Measurements from ENCODE around the gene RASA3. TPM values are rescaled to one million over a fixed set of nuclear protein-coding genes. Genes with fewer than 3 reads are reported as not detected.

RASA3 gene
- total RNA-seq, 4 donors from 2014 or later: 25.0 to 43.1 (median 30.2) TPM

- Histone ChIP-seq H3K36me3 (peaks cover 0 to 59% of the 10 kb centered on the region in 2 donors), H3K27ac (peak overlapping the region in 2 of 4 donors; percentile 17 to 24), H3K27me3 (no peaks in the 10 kb centered on the region), H3K4me1 (peaks cover 0 to 21% (median 0%) of the 10 kb centered on the region in 3 donors), H3K4me3 (no peak overlapping the region), H3K9me3 (no peaks in the 10 kb centered on the region)
- no peak for TF ChIP-seq EP300 (IDR thresholded peaks at IDR 0.05)
- no peak for TF ChIP-seq CTCF (IDR thresholded peaks at IDR 0.05)
- no peak for TF ChIP-seq POLR2A (IDR thresholded peaks at IDR 0.05)
- TF ChIP-seq POLR2AphosphoS5 (IDR thresholded peaks at IDR 0.05): no peak
- 58% methylated on average over 5 of the region's 16 CpGs; no CpG with 5 or more reads in 1 of the 2 donors for WGBS, 2 donors (ENCODE audit: low coverage in 1 of 2)
- ATAC-seq: peak; percentile 47
Measured at GRCh38 chr13:113981194-113981605, 151.2 kb downstream of the RASA3 start.

DNA sequence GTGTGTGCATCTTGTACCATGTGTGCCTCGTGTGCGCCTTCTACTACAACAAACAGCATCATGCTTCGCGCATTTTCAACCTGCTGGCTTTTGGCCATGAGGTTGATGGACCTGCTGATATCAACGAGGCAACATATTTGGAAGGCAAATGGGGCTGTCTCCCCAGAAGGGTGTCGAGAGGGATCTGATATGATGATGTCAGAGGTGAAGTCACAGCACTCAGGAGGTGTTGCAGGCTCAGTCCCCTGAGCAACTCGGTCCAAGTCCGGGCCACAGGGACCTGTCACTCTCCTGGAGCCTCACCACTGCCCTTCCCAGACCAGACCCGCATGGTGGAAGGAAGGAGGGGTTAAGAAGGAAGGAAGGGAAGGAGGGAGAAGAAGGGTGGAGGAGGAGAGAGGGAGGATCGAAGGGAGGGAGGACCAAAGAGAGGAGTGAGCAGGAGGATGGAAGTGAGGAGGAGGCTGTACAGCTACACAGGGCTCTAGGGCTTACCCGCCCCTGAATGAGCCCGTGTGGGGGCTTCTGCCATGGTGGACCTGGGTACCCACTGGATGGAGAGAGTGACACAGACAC is 151.8 kb downstream of the RASA3 start:
- Histone ChIP-seq H3K36me3 (peaks cover 0 to 63% of the 10 kb centered on the region in 2 donors), H3K4me3 (no peak overlapping the region), H3K27ac (peak overlapping the region in 2 of 4 donors; percentile 17), H3K9me3 (no peaks in the 10 kb centered on the region), H3K4me1 (peaks cover 0 to 21% (median 0%) of the 10 kb centered on the region in 3 donors), H3K27me3 (no peaks in the 10 kb centered on the region)
- WGBS, 2 donors (ENCODE audit: low coverage in 1 of 2): 85% methylated on average over 6 of the region's 12 CpGs; no CpG with 5 or more reads in 1 of the 2 donors
- no peak for ATAC-seq
- TF ChIP-seq EP300 (IDR thresholded peaks at IDR 0.05) (no peak), POLR2A (IDR thresholded peaks at IDR 0.05) (no peak), POLR2AphosphoS5 (IDR thresholded peaks at IDR 0.05) (no peak), CTCF (IDR thresholded peaks at IDR 0.05) (no peak)

DNA sequence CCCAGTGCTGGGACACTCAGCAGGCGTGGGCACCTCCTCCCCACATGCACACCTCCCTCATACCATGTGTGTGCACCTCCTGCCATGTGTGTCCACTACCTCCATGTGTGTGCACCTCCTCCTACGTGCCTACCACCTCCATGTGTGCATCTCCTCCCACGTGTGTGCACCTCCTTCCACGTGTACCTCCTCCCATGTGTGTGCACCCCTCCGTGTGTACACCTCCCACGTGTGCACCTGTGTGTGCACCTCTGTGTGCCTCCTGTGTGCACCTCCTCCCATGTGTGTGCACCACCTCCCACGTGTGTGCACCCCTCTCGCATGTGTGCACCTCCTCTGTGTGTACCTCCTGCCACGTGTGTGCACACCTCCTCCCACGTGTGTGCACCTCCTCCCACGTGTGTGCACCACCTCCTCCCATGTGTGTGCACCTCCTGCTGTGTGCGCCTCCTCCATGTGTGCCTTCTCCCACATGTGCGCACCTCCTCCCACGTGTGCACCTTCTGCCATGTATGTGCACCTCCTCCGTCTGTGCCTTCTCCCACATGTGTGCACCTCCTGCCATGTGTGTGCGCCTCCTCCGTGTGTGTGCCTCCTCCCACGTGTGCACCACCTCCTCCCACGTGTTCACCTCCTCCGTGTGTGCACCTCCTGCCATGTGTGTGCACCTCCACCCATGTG is 152.5 kb downstream of the RASA3 start:
- ATAC-seq: no peak
- no peak overlapping the region for H3K4me3 ChIP-seq
- no peak for TF ChIP-seq POLR2A (IDR thresholded peaks at IDR 0.05)
- TF ChIP-seq CTCF (IDR thresholded peaks at IDR 0.05): no peak
- TF ChIP-seq POLR2AphosphoS5 (IDR thresholded peaks at IDR 0.05): no peak
- no peak for TF ChIP-seq EP300 (IDR thresholded peaks at IDR 0.05)
- WGBS, 2 donors (ENCODE audit: low coverage in 1 of 2): 89 to 100% methylated on average over 5 to 19 of the region's 20 CpGs
- peaks cover 0 to 21% (median 0%) of the 10 kb centered on the region in 3 donors for H3K4me1 ChIP-seq
- H3K27ac ChIP-seq: no peak overlapping the region
- H3K36me3 ChIP-seq: peaks cover 0 to 69% of the 10 kb centered on the region in 2 donors
- no peaks in the 10 kb centered on the region for H3K27me3 ChIP-seq
- H3K9me3 ChIP-seq: no peaks in the 10 kb centered on the region

GRCh38 chr13:113978741-113979481 is 153.5 kb downstream of the RASA3 start:
- Histone ChIP-seq H3K27me3 (no peaks in the 10 kb centered on the region), H3K27ac (no peak overlapping the region), H3K9me3 (no peaks in the 10 kb centered on the region), H3K36me3 (peaks cover 0 to 76% of the 10 kb centered on the region in 2 donors), H3K4me1 (peaks cover 0 to 21% (median 0%) of the 10 kb centered on the region in 3 donors), H3K4me3 (no peak overlapping the region)
- WGBS, 2 donors (ENCODE audit: low coverage in 1 of 2): 65 to 80% methylated on average over 1 to 2 of the region's 41 CpGs
- ATAC-seq: no peak
- TF ChIP-seq POLR2AphosphoS5 (IDR thresholded peaks at IDR 0.05): no peak

DNA sequence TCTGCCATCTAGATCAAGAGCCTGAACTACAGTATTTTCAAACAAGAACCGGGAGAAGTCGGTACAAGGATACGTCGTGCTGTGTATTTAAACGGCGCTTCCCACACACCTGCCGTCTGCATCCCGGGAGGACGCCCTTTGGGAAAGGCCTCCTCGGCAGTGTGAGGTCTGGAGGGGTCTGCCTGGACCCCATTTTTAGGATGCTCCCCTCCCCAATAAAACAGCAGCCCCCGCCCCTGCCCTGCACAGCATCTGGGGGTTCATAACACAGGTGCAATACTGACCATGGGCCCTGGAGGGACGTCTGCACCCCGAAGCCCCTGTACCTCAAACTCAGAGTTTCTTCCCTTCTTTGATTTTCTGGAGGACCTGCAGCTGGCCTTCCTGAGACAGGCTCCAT is 154.4 kb downstream of the RASA3 start:
- Histone ChIP-seq H3K4me1 (peaks cover 0 to 21% (median 0%) of the 10 kb centered on the region in 3 donors), H3K27me3 (no peaks in the 10 kb centered on the region), H3K9me3 (no peaks in the 10 kb centered on the region), H3K36me3 (peaks cover 0 to 83% of the 10 kb centered on the region in 2 donors), H3K4me3 (no peak overlapping the region), H3K27ac (no peak overlapping the region)
- TF ChIP-seq POLR2AphosphoS5 (IDR thresholded peaks at IDR 0.05) (no peak), POLR2A (IDR thresholded peaks at IDR 0.05) (no peak), EP300 (IDR thresholded peaks at IDR 0.05) (no peak), CTCF (IDR thresholded peaks at IDR 0.05) (no peak)
- WGBS, 2 donors (ENCODE audit: low coverage in 1 of 2): 72% methylated on average over 6 of the region's 13 CpGs; no CpG with 5 or more reads in 1 of the 2 donors
- no peak for ATAC-seq

Measured in gastroesophageal sphincter (tissue), 4 donors.